Gastroesophageal sphincter (tissue), 4 donors: ENCODE measurements around the gene EVC. TPM values are rescaled to one million over a fixed set of nuclear protein-coding genes. Genes with fewer than 3 reads are reported as not detected.
"Not testable (repeated sequence)": the region's sequence is repeated elsewhere in the genome, so short reads cannot be mapped to it uniquely, and the experiment has no call there.

Source experiments
- ATAC-seq: fragments of 150-250 bp; one replicate; pipeline ENCODE4 v1.9.1; 2016; ENCODE audit warnings: mild to moderate bottlenecking, moderate library complexity
- H3K27ac ChIP-seq, 4 donors: fragments of 200-600 bp; sonication (generic) in 3 of 4; 1 replicate in 3 of 4; 2 replicates in 1 of 4; pipeline ENCODE4 v1.5.1; 2016 to 2019
- H3K27me3 ChIP-seq: fragments of 200-600 bp; sonication (generic); one replicate; pipeline ENCODE4 v1.5.1; 2019
- H3K36me3 ChIP-seq, 2 donors: fragments of 200-600 bp; sonication (generic); one replicate each; pipeline ENCODE4 v1.5.1; 2019; ENCODE audit warnings: control low read depth in 1 of 2
- H3K4me1 ChIP-seq, 3 donors: fragments of 200-600 bp; sonication (generic); 1 replicate in 2 of 3; 2 replicates in 1 of 3; pipeline ENCODE4 v1.5.1; 2016 to 2019; ENCODE audit warnings: control low read depth in 2 of 3
- H3K4me3 ChIP-seq, 2 donors: fragments of 200-600 bp; sonication (generic); one replicate each; pipeline ENCODE4 v1.5.1; 2019; ENCODE audit warnings: mild to moderate bottlenecking in 1 of 2, moderate library complexity in 1 of 2
- H3K9me3 ChIP-seq, 3 donors: fragments of 200-600 bp; sonication (generic); one replicate each; pipeline ENCODE4 v1.5.1; 2017 to 2019; ENCODE audit warnings: control low read depth in 2 of 3
- CTCF ChIP-seq, 4 experiments: fragments of 200-600 bp in 2 of 4; fragments of 450-650 bp in 2 of 4; sonication (generic) in 1 of 4; IDR thresholded peaks; one replicate each; pipeline ENCODE4 v1.5.1; 2017 to 2019; ENCODE audit warnings: antibody characterized with exemption in 4 of 4, mild to moderate bottlenecking in 2 of 4, moderate library complexity in 2 of 4
- EP300 ChIP-seq: sonication (generic); formaldehyde crosslinking; IDR thresholded peaks from one replicate; pipeline ENCODE4 v1.6.1; 2017; ENCODE audit warnings: antibody characterized with exemption, mild to moderate bottlenecking
- POLR2A ChIP-seq, 2 donors: fragments of 450-650 bp; IDR thresholded peaks; one replicate each; pipeline ENCODE4 v1.6.1; 2017; ENCODE audit warnings: antibody characterized with exemption in 2 of 2, mild to moderate bottlenecking in 2 of 2, moderate library complexity in 1 of 2
- POLR2AphosphoS5 ChIP-seq: sonication (generic); formaldehyde crosslinking; IDR thresholded peaks from one replicate; pipeline ENCODE4 v1.6.1; 2017; ENCODE audit warnings: antibody characterized with exemption
- WGBS, 2 donors: methylation state at CpG; one replicate each; pipeline ENCODE4 v1.1.5; 2018; ENCODE audit warnings: low coverage in 1 of 2; 5-methylcytosine and 5-hydroxymethylcytosine counted together
- total RNA-seq, 4 donors: library from RNA; depleted of rRNA; stranded (reverse); fragments of >200 nt; gene quantifications; one replicate each; pipeline ENCODE4 v1.1.0, GENCODE V29; 2016

The EVC gene
- total RNA-seq, 4 donors from 2014 or later: 17.8 to 53.7 (median 38.1) TPM

- H3K36me3 ChIP-seq: peaks cover 0 to 68% of the 10 kb centered on the region in 2 donors
- 51 to 59% methylated on average over 4 of the region's 4 CpGs for WGBS, 2 donors
- ATAC-seq: no peak
- TF ChIP-seq POLR2A (IDR thresholded peaks at IDR 0.05): no peak
- no peak for TF ChIP-seq CTCF (IDR thresholded peaks at IDR 0.05)
- no peak for TF ChIP-seq EP300
- TF ChIP-seq POLR2AphosphoS5: no peak
- no peak overlapping the region for H3K4me3 ChIP-seq
- no peak overlapping the region for H3K27ac ChIP-seq
- peaks cover 0 to 12% (median 0%) of the 10 kb centered on the region in 3 donors for H3K4me1 ChIP-seq
- H3K27me3 ChIP-seq: no peaks in the 10 kb centered on the region
- no peaks in the 10 kb centered on the region for H3K9me3 ChIP-seq
Observed at GRCh38 chr4:5722328-5722727, 11.3 kb downstream of the EVC start.

- no peaks in the 10 kb centered on the region for H3K27me3 ChIP-seq
- H3K4me1 ChIP-seq: no peaks in the 10 kb centered on the region
- ATAC-seq: no peak
- no peak overlapping the region for H3K4me3 ChIP-seq
- peaks cover 0 to 71% of the 10 kb centered on the region in 2 donors for H3K36me3 ChIP-seq
- no peak overlapping the region for H3K27ac ChIP-seq
- WGBS, 2 donors: 88 to 95% methylated on average over 5 to 7 of the region's 7 CpGs
- no peaks in the 10 kb centered on the region for H3K9me3 ChIP-seq
- TF ChIP-seq POLR2AphosphoS5 (no peak), POLR2A (IDR thresholded peaks at IDR 0.05) (no peak), EP300 (no peak), CTCF (IDR thresholded peaks at IDR 0.05) (no peak)
Observed at GRCh38 chr4:5724377-5724776, 13.4 kb downstream of the EVC start.

- not testable (repeated sequence) for H3K9me3 ChIP-seq, H3K4me1 ChIP-seq, ATAC-seq, H3K27ac ChIP-seq, H3K27me3 ChIP-seq, H3K4me3 ChIP-seq
- peaks cover 0 to 71% of the 10 kb centered on the region in 2 donors for H3K36me3 ChIP-seq
- 66 to 74% methylated on average over 2 of the region's 2 CpGs for WGBS, 2 donors
Observed at GRCh38 chr4:5728412-5728811, 17.4 kb downstream of the EVC start.

GRCh38 chr4:5730436-5730835 lies 19.4 kb downstream of the EVC start:
- Histone ChIP-seq H3K4me1 (no peaks in the 10 kb centered on the region), H3K27me3 (no peaks in the 10 kb centered on the region), H3K9me3 (no peaks in the 10 kb centered on the region), H3K27ac (no peak overlapping the region), H3K4me3 (no peak overlapping the region), H3K36me3 (peaks cover 0 to 74% of the 10 kb centered on the region in 2 donors)
- ATAC-seq: no peak
- no peak for TF ChIP-seq POLR2A (IDR thresholded peaks at IDR 0.05)
- no peak for TF ChIP-seq EP300
- no peak for TF ChIP-seq POLR2AphosphoS5
- no peak for TF ChIP-seq CTCF (IDR thresholded peaks at IDR 0.05)
- 80% methylated on average over 1 of the region's 10 CpGs; no CpG with 5 or more reads in 1 of the 2 donors for WGBS, 2 donors

GRCh38 chr4:5730993-5731990 lies 20.3 kb downstream of the EVC start:
- WGBS, 2 donors: 76 to 93% methylated on average over 7 to 8 of the region's 30 CpGs
- peaks cover 0 to 76% of the 10 kb centered on the region in 2 donors for H3K36me3 ChIP-seq
- H3K27me3 ChIP-seq: no peaks in the 10 kb centered on the region
- no peak overlapping the region for H3K4me3 ChIP-seq
- TF ChIP-seq EP300 (no peak), POLR2AphosphoS5 (no peak), CTCF (IDR thresholded peaks at IDR 0.05) (no peak), POLR2A (IDR thresholded peaks at IDR 0.05) (no peak)
- no peaks in the 10 kb centered on the region for H3K9me3 ChIP-seq
- no peak overlapping the region for H3K27ac ChIP-seq
- H3K4me1 ChIP-seq: no peaks in the 10 kb centered on the region
- ATAC-seq: no peak
